Stimulated activated CD4-positive, alpha-beta T cell treated with anti-CD3 and anti-CD28 coated beads, Interleukin-15, amount 100 ng/mL, for 1 hour (primary cell): ENCODE results near the gene BRINP2.

Experiments
- DNase-seq, 2 donors: peaks; one replicate each; pipeline ENCODE4 v3.0.0-alpha.2; 2020; ENCODE audit warnings: low read depth in 1 of 2, low spot score in 1 of 2

Gene BRINP2

DNA sequence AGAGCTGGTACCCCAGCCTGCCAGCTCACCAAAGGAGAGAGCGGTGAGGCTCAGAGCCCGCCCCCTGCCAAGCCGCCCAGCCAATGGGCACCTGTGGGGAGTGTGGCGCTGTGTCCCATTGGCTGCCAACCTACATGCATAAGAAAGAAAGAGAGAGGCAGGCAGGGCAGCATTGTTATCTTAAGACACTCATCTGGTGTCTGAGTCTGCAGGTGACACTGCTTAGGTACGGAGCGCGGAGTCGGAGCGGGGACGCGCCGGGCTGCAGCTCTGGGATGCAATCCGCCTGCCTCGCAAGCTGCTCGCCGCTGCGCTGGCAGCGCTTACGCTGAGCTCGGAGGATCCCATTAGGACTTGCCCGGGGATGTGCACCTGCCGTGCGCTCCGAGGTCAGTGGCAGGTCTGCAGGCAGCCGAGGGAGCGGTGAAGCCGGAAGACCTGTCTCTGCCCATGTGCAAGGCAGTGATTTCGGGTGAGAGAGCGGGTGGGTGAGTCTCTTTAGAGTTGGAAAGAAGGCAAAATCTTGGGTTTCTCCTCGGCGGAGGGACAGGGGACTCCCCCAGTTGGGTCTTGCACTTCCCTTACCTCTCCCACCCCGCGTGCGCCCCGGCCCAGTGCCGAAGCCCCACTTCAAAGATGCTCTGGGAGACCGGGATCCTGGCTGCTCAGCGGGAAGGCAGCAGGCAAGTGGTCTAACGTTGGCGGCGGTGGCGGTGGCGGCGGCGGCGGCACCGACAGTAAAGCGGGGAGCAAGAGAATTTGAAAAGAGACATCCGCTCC is at the start of gene BRINP2:
TSS of gene BRINP2 (plus strand) at position 203 of the 780 bp plus-strand sequence. CDS start 58,919 bp downstream, outside the sequence.
- DNase-seq, result no peak

DNA sequence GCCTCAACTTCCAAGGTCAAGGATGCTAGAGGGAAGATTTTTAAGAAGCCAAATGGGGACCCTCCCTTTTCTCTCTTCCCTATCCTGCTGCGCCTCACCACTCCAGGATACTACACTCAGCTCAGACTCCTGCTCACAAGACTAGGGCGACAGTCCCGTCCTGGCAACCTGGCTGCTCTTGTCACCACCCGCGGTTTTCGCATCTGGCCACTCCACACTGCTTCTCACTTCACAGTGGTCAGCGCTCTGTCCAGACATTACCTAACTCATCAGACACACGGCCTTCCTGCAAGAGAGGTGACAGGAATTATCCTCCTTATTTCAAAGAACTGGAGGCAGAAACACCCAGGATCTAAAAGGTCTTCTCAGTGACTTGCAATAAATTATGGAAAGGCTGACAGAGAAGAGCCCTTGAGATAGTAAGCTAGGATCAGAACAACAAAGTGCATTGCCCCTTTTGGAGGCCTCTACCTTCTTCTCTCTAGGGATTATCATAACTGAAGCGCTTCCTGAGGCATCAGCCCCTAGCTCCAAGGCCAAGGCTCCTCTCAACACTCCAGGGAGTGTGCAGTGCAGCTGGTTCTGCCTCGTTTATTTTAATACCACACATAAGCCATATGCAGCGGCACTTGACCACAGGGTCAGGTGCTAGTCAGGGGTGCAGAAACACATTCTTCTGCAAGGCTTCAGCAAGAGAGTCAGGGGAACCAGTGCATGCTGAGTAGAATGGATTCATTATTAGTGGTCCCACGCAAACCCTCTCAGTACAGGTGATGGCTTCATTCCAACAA is 48.1 kb upstream of the BRINP2 start:
- no peak for DNase-seq

GRCh38 chr1:177124577-177125278 is 46.0 kb upstream of the BRINP2 start:
- no peak for DNase-seq

DNA sequence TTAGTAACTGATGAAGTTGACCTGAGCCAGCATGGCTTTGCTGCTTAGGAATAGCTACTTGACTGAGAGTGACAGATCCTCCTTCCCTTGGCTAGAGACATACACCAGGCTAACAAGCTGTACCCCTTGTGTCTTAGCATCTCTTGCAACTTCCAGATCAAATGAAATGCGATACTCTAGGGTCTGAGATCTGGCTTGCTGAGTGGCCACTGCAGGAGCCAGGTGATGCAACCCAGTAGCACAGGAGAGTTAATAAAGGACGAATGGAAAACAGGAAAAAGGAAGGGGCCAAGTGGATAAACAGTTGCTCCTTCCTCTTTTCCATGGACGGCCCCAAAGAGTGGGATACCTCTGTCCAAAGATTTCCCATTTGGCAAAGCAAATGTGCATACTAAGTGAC is 44.5 kb upstream of the BRINP2 start:
- DNase-seq, result no peak

GRCh38 chr1:177128665-177129281 is 42.0 kb upstream of the BRINP2 start:
- no peak for DNase-seq

DNA sequence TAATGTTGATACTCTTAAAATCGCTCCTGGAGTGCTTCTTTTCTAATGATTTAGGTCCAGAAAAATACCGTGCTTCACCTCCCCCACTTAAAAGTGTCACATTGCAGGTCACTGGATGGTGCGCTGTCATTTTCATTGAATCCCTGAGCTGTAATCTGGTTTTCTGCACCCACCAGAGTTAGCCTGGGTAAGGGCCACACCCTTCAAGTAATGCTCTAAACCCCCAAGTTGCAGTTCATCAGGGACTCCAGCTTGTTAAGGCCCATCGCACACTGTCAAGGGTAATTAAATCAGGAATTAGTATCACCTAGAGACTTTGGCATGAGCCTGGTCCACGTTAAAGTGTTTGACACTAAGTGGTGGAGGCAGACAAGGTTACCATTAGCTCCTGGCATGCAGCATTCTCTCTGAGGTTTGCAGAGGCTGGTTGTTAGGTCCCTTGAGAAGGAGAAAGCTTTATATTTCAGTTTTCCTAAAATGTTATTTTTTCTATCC is 40.3 kb upstream of the BRINP2 start:
- no peak for DNase-seq

GRCh38 chr1:177131723-177132122 is 39.0 kb upstream of the BRINP2 start:
- DNase-seq, result no peak

- no peak for DNase-seq
These were observed 38.6 kb upstream of the BRINP2 start for GRCh38 chr1:177132141-177132540.

DNA sequence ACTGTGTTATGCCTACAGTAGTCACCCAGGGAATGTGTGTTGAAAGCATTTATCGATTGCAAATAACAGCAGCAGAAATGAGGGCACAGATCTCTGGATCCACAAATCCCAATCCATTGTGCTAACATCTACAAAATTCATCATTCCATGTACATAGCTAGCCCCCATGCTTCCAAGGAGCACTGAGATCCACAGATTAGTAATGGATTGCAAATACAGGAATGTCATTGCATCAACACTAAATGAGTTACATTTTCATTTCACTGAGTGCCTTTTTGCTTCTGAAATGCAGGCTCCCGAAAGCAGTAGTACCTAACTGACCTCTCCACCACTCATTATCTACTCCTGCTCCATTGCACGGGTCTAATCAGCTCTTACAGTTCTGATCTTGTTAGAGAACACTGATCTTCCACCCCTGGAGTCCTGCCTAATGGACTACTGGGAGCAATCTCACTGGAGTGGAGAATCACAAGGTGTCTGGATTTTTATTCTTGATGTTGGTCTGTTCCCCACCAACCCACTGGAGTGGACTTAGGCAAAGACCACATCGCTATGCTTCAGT is 36.7 kb upstream of the BRINP2 start:
- no peak for DNase-seq

GRCh38 chr1:177135250-177135649 is 35.5 kb upstream of the BRINP2 start:
- no peak for DNase-seq

- no peak for DNase-seq
These were observed 32.9 kb upstream of the BRINP2 start for GRCh38 chr1:177137814-177138213.

- DNase-seq, result no peak
These were observed 32.4 kb upstream of the BRINP2 start for GRCh38 chr1:177138347-177138746.

- DNase-seq, result no peak
These were observed 28.7 kb upstream of the BRINP2 start for GRCh38 chr1:177142010-177142409.

GRCh38 chr1:177142791-177143271 is 27.9 kb upstream of the BRINP2 start:
- DNase-seq, result no peak

- DNase-seq, result no peak
These were observed 25.4 kb upstream of the BRINP2 start for GRCh38 chr1:177145106-177146070.

DNA sequence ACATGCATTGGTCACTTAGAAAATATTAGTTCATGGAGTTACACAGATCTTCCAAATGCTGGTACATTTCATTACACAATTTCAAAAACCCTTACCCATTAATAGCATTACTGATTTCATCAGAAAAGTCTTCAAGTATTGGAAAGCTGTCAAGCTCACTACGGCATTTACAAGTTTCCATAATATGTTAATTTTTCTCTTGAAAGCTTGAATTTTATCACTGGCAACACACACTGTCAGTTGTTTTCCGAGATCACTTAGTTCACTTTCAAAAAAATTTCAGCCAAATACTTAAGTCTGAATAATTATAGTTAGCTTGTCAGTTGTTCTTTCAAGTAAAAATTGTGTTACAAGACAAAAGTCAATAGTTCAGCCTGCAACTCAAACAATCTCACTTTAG is 24.3 kb upstream of the BRINP2 start:
- no peak for DNase-seq

GRCh38 chr1:177162243-177162642 is 8.5 kb upstream of the BRINP2 start:
- DNase-seq, result no peak

- no peak for DNase-seq
These were observed 6.8 kb upstream of the BRINP2 start for GRCh38 chr1:177163844-177164379.

- no peak for DNase-seq
These were observed 6.2 kb upstream of the BRINP2 start, which contains the start of gene ASTN1 for GRCh38 chr1:177164380-177165068. TSS of gene ASTN1 (minus strand) at chr1:177164712. CDS start at chr1:177164676, 36 bp downstream.
